Transverse colon (tissue), 4 donors: ENCODE data around the gene OXNAD1.

Experiments used
- CTCF ChIP-seq, 5 experiments: fragments of 200-600 bp in 3 of 5; fragments of 450-650 bp in 2 of 5; sonication (generic) in 3 of 5; IDR thresholded peaks; 1 replicate in 2 of 5; 2 replicates in 3 of 5; pipeline ENCODE4 v1.5.1; 2016 to 2017; ENCODE audit warnings: antibody characterized with exemption in 5 of 5, inconsistent platforms in 3 of 5, mild to moderate bottlenecking in 2 of 5, moderate library complexity in 1 of 5
- EP300 ChIP-seq: sonication (generic); formaldehyde crosslinking; IDR thresholded peaks from one replicate; pipeline ENCODE4 v1.6.1; 2017; ENCODE audit warnings: antibody characterized with exemption, low read depth
- POLR2A ChIP-seq: fragments of 450-650 bp; IDR thresholded peaks from one replicate; pipeline ENCODE4 v1.6.1; 2016; ENCODE audit warnings: antibody characterized with exemption, mild to moderate bottlenecking, moderate library complexity
- POLR2AphosphoS5 ChIP-seq, 3 donors: sonication (generic); formaldehyde crosslinking; IDR thresholded peaks; one replicate each; pipeline ENCODE4 v1.6.1; 2016; ENCODE audit warnings: antibody characterized with exemption in 3 of 3

GRCh38 chr3:16332904-16333426 is 68.0 kb downstream of the OXNAD1 start:
- TF ChIP-seq CTCF (IDR thresholded peaks at IDR 0.05) = no peak
- TF ChIP-seq POLR2AphosphoS5 (IDR thresholded peaks at IDR 0.05) = no peak
- TF ChIP-seq EP300 = no peak
- TF ChIP-seq POLR2A = no peak
